GM21528 (cell line): ENCODE data around the gene ADGRG4.
A peak's percentile ranks its signal among the peaks of the same experiment; 100 is the strongest.
"Not testable (repeated sequence)": the region's sequence is repeated elsewhere in the genome, so short reads cannot be mapped to it uniquely, and the experiment has no call there.

Source experiments
- ATAC-seq: cut with Tn5 transposase; IDR thresholded peaks from one replicate; pipeline ENCODE4 v1.9.1; 2021; ENCODE audit warnings: mild to moderate bottlenecking, moderate library complexity; ENCODE audit not compliant: unreplicated experiment, low FRiP score

Gene ADGRG4, protein sequence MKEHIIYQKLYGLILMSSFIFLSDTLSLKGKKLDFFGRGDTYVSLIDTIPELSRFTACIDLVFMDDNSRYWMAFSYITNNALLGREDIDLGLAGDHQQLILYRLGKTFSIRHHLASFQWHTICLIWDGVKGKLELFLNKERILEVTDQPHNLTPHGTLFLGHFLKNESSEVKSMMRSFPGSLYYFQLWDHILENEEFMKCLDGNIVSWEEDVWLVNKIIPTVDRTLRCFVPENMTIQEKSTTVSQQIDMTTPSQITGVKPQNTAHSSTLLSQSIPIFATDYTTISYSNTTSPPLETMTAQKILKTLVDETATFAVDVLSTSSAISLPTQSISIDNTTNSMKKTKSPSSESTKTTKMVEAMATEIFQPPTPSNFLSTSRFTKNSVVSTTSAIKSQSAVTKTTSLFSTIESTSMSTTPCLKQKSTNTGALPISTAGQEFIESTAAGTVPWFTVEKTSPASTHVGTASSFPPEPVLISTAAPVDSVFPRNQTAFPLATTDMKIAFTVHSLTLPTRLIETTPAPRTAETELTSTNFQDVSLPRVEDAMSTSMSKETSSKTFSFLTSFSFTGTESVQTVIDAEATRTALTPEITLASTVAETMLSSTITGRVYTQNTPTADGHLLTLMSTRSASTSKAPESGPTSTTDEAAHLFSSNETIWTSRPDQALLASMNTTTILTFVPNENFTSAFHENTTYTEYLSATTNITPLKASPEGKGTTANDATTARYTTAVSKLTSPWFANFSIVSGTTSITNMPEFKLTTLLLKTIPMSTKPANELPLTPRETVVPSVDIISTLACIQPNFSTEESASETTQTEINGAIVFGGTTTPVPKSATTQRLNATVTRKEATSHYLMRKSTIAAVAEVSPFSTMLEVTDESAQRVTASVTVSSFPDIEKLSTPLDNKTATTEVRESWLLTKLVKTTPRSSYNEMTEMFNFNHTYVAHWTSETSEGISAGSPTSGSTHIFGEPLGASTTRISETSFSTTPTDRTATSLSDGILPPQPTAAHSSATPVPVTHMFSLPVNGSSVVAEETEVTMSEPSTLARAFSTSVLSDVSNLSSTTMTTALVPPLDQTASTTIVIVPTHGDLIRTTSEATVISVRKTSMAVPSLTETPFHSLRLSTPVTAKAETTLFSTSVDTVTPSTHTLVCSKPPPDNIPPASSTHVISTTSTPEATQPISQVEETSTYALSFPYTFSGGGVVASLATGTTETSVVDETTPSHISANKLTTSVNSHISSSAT (N-terminal part only)

DNA sequence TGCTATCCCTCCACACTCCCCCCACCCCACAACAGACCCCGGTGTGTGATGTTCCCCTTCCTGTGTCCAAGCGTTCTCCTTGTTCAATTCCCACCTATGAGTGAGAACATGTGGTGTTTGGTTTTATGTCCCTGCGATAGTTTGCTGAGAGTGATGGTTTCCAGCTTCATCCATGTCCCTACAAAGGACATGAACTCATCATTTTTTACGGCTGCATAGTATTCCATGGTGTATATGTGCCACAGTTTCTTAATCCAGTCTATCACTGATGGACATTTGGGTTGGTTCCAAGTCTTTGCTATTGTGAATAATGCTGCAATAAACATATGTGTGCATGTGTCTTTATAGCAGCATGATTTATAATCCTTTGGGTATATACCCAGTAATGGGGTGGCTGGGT lies at the start of gene ADGRG4:
Gene ADGRG4 (plus strand): TSS at position 243 of the 400 bp plus-strand sequence. CDS start 7,815 bp downstream, outside the sequence.
- ATAC-seq = not testable (repeated sequence)

DNA sequence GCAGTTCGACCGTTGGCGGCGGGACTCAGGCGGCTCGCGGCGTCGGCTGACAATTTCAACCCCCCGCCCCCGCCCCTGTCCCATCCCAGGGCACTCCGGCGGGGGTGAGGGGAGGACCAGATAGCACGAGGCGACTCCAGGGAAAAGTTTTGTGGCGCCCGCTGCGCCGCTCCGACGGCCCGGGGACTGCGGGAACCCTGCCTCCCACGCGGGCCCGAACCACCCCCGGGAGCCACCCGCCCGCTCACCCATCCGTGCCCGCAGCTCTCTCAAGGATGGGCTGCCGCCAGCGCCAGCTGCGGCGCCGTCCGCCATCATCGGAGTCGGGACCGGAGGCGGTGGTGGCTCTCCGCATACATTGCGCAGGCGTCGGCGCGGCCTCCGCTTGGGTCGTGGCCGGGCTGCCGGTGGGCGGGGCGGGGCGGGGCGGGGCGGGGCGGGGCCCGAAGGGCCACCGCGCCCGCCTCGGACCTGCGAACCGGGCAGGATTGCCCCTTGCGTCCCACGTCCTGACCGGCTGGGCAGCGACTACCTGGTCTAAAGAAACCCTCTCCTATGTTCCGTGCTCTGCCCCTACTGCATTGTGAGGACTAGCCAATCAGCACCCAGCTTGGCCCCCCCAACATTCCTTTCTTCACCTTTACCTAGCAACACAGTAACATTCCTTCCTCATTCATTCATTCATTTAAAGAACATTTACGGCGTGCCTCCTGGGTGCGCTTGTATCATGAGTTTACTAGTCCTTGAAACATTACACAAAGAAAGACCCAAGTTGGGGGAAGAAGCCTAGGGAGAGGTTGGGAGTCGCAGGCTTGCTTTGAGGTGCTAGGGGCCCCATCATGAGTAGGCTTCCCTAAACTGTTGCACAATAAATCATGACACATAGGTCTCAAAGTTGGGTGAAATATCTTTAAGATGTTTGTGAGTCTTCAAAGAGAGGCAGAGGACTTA lies 49.4 kb upstream of the ADGRG4 start, which contains the start of gene MAP7D3:
Gene MAP7D3 (minus strand): TSS at position 360 of the 951 bp plus-strand sequence. CDS start 42 bp downstream, at position 318.
- ATAC-seq = peak; percentile 87

DNA sequence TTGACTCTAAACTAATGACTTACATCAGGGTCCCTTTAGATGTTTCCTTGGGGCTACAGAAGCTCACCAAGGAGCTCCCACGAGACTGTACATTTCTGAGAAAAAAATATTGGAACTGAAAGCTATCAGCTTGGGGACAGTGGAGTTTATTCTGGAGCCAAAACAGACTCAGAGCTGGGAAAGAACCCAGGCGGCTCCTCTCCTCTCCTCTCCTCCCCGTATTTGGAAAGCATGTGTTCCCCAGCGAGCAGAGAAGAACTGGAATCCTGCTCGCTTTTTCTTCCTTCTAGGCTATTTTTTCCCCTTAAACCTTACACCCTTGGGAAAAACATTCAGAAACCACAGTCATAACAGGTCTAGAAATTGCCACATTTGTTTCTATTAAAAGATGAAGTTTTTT lies 45.2 kb upstream of the ADGRG4 start:
- ATAC-seq = no peak

DNA sequence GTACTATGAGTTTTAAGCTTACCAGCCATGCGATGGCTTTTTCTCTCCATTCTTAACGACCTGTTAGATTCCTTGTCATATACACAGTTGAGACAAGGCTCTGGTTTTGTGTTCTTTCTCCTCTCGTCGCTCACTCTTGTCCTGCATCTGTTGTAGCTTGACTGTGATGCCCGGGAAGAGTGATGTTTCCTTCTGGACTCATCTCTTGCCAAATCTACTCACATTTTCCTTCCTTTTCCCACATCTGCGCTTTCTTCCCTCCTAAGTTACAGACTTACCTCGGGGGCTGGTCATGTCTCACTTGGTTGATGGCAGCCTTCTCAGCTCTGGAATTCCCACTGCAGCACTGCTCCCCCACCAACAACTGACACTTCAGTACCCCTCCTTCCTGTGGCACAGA lies 44.7 kb upstream of the ADGRG4 start:
- no peak for ATAC-seq

DNA sequence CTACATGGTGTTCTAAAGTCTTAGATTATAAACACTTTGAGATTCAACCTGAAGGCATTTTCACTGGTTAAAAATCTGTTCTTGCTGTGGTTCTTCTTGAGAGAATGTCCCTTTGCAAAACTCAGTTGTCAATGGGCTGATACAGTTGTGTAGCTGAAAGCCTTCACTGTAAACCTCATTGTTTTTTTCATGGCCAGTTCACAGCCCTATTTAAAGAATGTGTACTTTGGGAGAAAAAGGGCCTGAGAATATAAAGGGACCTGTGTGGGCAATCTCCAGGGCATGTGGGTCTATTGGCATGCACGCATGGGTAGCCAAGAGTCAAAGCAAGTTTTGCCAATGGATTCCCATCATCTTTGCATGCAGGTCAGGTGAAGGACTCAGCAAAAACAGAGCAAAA lies 41.8 kb upstream of the ADGRG4 start:
- ATAC-seq = no peak

DNA sequence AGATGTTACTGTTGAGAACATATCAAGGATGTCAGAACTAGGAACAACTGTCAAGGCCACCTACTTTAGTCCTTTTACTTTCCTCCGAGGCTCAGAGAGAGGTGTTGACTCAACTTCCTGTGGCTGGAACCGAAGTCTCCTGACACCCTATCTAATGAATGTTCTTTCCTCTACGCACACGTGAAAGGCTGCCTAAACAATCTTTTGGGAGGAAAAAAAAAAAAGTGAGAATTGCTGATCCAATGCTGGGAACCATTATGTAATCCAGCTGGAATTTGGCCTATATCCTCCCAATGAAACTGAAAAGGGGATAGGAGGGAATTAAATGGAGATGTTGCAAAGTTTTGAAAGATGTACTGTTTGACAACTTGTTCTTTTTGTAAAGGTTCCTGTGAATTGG lies 41.2 kb upstream of the ADGRG4 start:
- no peak for ATAC-seq

DNA sequence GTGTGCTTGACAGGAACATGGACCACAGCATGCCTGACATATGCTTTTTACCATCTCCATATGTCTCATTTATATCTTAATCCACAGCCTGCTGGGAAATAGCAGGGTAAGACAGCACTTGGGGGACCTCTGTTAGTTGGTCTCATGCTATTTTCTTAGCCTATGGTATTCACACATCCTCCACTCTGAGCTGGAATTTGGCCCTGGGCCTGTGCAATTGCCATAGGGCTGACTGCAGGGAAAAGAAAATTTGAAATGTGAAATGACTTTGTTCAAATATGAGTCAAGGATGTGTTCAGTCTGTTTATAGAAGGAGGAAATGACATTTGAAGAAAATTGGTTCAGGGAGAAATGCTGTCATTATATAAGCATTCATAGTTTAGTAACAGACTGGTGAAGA lies 40.0 kb upstream of the ADGRG4 start:
- ATAC-seq = no peak

DNA sequence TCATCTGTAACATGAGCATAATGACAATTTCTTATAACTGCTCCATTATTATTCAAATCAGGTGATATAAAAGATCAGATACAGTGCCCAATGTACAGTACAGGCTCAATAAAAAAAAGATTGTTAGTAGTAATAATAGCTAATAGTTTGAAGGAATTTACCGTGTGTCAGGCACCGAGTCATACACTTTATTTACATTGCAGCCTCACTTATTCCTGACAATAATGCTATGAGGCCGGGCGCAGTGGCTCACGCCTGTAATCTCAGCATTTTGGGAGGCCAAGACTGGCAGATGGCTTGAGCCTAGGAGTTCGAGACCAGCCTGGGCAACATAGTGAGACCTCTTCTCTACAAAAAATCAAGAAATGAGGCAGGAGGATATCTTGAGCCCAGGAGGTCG lies 39.4 kb upstream of the ADGRG4 start:
- ATAC-seq = no peak

DNA sequence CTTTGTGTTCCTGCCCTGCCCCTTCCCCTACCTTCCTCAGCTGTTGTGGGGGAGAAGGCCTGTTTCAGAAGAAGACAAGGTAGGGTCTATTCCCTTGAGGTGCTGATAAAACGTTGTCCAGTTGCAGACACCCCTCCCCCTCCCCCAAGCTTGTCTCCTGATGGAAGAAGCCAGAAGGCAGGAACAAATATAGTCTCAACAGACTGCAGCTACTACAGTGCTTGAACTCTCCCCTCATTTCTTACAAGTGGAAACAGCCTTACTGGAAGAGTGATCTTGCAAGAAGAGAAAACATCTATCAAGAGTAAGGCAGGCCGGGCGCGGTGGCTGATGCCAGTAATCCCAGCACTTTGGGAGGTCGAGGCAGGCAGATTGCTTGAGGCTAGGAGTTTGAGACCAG lies 38.5 kb upstream of the ADGRG4 start:
- ATAC-seq = no peak

DNA sequence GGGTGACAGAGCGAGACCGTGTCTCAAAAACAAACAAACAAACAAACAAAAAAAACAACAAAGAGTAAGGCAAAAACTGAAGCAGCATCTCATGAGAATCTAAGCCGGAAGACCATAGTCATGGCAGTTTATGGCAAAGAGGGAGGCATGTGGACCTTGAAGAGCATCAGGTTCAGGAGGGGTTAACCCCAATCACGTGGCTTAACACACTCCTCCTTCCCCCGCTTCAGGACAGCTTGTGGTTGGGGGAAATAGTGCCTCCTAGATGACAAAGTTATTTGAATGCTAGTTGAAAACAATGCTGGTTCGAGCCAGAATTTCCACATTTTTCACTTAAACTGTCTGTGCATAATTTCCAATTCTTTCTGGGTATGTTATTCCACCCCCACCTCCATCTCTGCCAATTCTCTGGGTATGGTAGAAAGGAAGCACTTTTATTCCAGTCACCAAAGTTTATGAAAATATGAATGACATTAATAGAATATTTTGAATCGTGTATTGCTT lies 37.9 kb upstream of the ADGRG4 start:
- ATAC-seq = no peak

DNA sequence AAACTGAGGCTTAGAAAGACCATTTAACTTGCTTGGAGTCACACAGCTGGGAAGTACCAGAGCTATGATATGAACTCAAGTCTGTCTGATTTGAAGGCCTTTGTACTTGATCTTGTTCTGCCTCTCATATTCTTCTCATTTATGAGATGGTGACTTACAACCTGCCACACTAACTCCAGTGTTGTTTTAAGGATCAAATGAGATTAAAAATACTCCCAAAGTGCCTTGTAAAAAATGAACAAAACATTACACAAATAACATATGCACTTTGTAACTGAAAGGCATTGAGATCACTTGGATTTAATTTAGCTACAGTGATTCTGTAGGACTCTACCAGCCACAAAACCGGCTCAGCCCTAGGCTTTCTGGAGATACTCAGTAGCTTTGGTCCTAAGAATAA lies 33.9 kb upstream of the ADGRG4 start:
- no peak for ATAC-seq

DNA sequence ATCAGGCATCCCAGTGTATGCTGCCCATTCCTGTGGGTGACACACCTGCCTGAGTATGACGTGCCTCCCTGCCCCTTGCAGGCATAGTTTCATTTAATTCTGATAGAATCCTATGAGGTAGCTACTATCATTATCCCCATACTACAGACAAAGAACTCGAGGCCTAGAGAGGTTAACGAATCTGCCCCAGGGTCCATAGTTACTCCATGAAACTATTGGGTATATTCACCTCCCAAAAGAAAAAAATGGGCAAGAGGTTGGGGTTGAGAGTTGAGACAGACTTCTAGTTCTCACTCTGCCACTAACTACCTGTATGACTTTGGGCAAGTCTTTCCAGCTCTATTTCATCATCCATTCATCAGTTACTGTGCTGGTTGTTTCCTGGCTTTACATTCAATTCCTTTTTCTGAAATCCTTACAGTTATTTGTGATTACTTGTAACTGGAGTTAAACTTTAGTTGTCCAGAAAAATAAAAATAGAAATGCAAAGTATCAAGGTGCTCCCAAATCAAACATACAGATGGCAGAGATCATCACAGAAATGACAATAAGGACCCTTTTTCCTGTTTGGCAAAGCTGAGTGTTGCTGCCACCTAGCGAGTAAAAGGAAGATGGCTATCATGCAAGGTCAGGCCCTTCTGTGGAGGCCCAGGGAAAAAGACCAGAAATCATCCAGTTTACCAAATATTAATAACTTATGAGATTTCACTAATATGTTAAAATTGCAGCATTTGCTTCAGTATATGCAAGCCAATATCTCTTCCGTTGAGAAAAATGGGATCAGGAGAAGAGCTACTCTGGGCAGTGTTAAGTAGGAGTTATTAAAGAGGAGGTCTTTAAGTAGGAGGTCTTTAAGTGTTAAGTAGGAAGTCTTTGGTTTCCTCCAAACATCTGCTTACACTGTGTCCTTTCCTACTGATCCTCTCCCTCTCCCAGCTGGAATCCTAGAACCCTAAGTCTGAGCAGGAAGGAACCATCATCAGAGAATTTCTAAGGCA lies 32.4 kb upstream of the ADGRG4 start:
- peak; percentile 61 for ATAC-seq

DNA sequence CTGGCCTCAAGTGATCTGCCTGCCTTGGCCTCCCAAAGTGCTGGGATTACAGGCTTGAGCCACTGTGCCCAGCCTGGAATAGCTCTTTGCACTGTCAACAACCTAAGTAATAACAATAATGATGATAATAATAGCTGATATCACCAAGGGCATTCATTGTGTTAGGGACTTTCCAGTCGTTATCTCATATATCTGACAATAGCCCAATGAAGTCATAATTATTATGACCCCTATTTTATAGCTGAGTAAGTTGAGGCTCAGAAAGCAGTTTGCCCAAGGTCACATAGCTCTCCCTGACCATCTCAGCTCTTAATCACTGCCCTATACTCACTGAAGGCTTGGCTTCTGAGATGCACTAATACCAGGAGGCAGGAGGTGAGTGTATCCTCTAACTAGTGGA lies 30.8 kb upstream of the ADGRG4 start:
- ATAC-seq = no peak

DNA sequence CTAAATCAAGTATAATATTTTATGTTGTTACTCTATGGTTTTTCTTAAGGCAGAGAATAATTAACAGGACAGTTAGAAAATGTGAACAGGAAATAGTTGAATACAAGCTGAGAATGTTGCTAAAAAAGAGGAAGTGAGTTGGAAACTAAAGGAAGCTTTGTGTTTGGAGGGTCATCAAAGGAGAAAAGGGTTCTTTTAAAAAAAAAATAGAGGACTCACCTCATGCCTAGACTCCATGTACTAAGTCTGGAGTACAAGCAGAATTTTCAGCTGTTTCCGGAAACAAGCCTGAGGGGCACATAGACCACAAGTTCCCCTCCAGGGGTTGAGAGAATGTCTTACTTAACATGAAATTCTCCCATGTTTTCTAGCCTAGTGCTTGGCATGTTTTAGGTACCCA lies 29.5 kb upstream of the ADGRG4 start:
- ATAC-seq = no peak

DNA sequence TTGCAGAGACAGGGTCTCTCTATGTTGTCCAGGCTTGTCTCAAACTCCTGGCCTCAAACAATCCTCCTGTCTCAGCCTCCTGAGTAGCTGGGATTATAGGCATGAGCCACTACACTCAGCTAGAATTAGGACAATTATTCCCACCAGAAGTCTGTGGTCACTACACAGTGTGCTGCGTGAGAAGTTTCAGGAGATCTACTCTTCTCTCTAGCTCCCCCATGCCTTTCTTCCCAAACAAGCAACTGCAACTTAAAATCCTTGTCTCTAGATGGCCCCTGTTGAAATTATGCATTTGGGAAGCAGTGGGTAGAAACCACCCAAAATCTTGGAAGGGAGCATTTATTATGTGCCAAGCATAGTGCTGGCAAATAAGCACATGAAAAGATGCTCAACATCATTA lies 28.4 kb upstream of the ADGRG4 start:
- no peak for ATAC-seq

DNA sequence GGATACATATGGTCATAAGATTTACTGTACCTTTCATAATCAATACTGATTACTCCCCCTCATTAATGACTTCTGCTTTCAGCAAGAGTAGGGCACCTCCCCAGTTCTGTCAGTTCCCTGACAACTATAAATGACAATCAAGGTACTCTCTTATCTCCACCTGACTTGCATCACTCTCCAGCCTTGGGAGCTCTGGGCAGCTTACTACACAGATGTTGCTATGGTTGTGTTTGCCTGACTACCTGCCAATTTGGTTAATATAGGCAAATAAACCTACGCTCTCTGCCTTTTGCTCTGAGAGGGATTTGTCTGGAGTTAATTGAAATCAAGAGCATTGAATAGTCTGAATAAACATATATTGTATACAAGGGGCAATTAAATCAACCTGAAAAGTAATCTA lies 26.8 kb upstream of the ADGRG4 start:
- no peak for ATAC-seq

DNA sequence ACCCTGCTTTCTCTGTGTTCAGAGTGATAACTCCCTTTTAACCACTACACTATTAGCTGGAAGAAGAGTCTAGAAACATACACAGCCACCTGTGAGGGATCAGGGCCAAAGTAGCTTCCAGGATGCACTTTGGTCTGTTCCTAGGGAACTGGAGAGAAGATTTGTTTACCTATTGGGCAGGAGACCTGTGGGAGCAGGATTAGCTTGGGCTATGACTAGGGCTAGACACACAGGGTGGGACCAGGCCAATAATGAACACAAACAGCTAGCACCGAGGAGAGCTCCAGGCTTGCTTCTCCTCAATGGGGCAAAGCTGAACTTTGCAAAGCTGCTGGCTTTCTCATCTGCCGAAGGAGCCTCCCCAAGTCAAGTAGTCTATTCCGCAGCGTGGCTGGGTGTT lies 25.2 kb upstream of the ADGRG4 start:
- ATAC-seq = no peak

DNA sequence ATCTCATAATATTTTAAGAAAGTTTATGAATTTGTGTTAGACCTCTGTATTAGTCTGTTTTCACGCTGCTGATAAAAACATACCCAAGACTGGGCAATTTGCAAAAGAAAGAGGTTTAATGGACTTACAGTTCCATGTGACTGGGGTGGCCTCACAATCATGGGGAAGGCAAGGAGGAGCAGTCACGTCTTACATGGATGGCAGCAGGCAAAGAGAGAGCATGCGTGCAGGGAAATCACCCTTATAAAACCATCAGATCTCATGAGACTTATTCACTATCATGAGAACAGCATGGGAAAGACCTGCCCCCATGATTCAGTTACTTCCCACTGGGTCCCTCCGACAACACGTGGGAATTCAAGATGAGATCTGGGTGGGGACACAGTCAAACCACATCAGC lies 14.4 kb upstream of the ADGRG4 start:
- ATAC-seq = not testable (repeated sequence)
